COLO668 (cell line): ENCODE results near the gene FPGS.
A peak's percentile ranks its signal among the peaks of the same experiment; 100 is the strongest.
"Not testable (repeated sequence)": the region's sequence is repeated elsewhere in the genome, so short reads cannot be mapped to it uniquely, and the experiment has no call there.

Experiments
- DNase-seq: peaks from one replicate; lab custom pipeline; 2025; ENCODE audit not compliant: unreplicated experiment; lab: John Stamatoyannopoulos, UW

The FPGS gene

GRCh38 chr9:127835991-127836516, 33.4 kb downstream of the FPGS start:
- no peak for DNase-seq

- DNase-seq = not testable (repeated sequence)
Measured at GRCh38 chr9:127836561-127836960, 33.9 kb downstream of the FPGS start.

- DNase-seq = peak; percentile 16
Measured at GRCh38 chr9:127837346-127837745, 34.7 kb downstream of the FPGS start.

DNA sequence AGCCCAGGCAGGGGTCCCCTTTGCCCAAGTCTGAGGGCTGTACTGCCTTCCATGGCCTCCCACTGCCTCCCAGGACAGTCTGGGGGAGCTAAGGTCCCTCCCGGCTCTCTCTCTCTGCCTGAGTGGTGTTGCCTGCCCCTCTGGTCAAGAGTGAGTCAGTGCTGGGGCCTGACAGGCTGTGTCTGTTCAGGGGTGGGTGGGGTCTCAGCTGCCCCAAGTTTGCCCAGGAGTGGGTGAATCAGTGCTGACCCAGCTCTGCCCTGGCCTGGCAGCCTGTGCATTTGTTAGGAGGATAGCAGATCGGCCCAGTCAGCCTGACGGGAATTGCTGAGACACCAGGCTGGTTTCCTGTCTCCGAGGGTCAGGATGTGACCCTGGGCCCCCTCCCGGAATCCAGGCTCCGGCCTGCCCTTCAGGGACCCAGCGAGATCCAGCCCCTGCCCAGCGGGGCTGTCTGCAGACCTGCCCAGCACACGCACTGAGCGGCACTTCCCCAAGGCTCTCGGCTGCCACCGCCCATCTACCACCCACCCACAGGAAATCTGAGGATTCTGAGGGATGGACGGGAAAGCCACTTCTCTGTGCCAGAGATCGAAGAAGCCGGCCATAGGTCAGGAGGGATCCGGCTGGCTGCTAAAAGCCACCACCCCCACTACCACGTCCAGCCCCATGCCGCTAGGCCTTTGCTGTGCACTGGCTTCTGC, 35.8 kb downstream of the FPGS start:
- DNase-seq = no peak

DNA sequence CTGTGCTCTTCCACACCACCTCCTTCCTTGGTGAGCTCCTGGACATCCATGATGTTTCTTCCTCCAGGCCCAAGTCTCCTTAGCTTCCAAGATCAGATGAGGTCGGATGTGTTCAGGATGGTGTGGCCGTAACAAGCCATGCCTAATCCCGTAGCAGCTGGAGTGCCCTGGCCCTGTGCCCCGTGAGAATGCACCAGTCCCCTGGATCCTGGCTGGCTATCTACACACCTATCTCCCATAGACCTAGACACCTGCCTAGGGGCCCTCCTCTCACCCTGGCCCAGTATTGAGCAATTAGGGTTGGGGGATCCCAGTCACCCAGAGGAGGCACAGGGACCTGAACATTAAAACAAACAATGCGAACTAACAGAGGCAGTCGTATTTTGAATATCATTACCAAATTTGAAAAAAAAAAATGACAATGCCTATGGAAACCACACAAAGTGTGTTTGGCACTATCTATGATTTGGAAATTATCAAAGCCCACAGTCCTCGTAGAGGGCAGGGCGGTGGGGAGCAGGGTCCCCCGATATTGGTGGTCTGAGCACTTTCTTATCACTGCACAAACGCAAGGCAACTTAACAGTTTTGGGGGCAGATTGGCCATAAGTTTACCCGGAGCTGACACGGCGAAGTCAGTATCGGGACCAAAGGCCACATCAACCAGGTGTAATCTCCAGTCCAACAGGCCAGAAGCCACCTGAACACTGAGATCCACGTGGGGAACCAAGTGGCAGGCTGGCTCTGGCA, 38.6 kb downstream of the FPGS start:
- DNase-seq = no peak

GRCh38 chr9:127844821-127845359, 42.2 kb downstream of the FPGS start:
- DNase-seq = no peak

DNA sequence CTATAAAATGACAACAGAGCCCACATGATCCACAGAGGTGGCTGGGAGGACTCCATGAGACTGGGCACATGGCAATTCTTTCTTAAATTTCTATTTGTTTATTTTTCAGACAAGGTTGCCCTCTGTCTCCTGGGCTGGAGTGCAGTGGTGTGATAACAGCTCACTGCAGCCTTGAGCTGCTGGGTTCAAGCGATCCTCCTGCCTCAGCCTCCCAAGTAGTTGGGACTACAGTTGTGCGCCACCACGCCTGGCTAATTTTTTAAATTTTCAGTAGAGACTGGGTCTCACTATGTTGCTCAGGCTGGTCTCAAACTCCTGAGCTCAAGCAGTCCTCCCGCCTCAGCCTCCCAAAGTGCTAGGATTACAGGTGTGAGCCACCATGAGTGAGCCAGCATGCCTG, 42.9 kb downstream of the FPGS start:
- DNase-seq = not testable (repeated sequence)

GRCh38 chr9:127846443-127847177, 43.9 kb downstream of the FPGS start:
- DNase-seq = no peak

DNA sequence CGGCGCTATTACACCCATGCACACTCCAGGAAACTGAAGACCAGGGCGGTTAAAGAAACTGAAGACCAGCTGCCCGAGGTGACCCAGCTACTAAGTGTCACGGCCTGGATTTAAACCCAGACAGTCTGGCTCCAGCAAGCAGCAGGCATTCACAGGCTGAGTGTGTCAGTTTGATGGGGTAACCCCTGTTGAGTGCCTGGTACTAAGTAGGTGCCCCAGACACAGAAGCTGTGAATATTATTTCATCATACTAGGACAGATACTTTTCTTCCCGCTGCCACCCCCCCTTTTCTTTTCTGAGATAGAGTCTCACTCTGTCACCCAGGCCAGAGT, 44.5 kb downstream of the FPGS start:
- DNase-seq = no peak

GRCh38 chr9:127847833-127848755, 45.4 kb downstream of the FPGS start:
- DNase-seq = no peak

- no peak for DNase-seq
Measured at GRCh38 chr9:127848756-127849504, 46.2 kb downstream of the FPGS start.

DNA sequence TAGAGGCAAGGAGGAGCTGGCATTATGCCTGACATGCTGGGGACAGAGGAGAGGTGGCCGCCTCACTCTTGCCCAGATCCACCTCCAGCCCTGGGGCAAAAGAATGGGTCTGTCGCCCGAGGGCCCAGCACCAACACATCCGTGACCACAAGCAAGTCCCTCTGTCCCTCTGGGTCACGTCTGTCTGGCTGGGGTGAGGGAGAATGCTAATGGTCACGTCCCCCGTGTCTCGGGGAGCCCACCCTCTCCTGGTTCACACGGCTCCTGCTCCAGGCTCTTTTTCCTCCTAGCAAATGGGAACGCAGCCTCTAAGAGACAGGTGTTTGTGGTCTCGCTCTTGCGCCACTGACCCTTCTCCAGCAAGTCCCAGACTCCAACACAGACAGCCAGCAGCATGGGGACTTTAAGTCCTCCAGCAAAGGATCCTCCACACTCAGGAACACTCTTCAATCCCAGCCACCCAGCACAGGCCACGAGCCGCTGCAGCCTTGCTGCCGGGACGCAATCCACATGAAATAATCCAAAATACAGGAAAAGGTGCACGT, 47.7 kb downstream of the FPGS start:
- no peak for DNase-seq

DNA sequence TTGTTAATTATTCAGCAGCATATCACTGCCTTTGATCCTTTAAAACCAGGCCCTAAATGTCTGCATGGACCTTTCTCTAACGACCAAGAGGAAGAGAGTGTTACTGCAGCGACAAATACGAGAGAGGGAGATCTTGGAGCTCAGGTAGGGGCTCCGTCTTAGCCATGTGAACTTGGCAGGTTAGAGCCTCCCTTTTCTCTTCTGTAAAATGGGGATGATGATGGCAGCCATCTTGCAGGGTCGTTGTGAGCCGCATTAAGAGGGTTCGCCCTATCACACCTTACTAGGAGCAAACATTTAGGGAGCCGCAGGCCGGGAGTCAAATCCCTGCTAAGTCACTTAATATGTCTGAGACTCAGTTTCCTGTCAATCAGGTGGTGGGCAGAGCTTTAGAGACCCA, 50.1 kb downstream of the FPGS start:
- no peak for DNase-seq

- DNase-seq = no peak
Measured at GRCh38 chr9:127853312-127854183, 50.9 kb downstream of the FPGS start.

DNA sequence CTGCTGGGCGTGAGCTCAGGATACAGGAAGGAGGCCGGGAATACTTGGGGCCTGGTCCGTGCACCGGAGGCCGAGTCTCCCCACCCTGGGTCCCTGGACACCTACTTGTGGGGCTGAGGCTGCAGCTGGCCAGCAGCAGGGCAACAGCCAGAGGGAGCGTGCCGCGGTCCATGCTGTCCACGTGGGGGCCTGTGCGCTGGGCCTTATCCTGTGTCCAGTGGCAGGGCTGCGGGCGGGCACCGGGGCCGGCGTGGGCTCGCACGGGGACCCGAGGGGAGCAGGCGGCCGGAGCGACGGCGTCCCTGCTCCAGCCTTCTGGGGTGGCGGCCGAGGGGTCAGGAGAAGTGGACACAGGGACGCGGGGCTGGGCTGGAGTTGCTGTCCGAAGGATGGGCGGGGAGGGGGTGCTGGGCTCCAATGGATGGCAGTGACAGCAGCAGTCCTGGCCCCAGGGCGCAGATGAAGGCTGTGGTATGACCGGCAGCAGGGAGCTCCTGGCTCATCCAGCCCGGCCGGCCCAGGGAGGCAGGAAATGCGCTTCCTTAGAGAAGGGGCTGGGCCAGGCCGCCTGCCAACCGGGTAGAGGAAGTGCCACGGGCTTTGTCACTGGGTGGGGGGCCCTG, 51.6 kb downstream of the FPGS start, which contains the start of gene ENG:
Gene ENG (minus strand): TSS at position 475 of the 623 bp plus-strand sequence. CDS start 303 bp downstream, at position 172.
- peak; percentile 55 for DNase-seq

DNA sequence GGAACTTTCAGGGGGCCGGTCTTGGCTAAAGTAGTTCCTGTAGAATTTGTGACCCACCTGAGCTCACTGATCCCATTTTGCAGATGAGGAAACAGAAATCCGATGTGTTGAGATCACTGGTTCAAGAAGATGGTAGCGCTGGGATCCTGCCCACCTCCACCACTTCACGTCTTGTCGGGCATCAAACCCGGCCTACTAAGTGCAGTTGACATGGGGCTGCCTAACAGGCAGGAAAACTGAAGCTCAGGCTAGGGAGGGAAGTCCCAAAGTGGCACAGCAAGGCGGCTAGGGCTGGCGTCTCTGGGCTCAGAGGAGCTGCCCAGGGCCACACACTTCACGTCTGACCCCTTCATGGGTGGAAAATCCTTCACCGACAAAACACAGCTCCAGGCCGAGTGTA, 52.3 kb downstream of the FPGS start:
- DNase-seq = no peak

GRCh38 chr9:127855522-127855921, 52.8 kb downstream of the FPGS start:
- no peak for DNase-seq
